ENCODE data around the gene FOXP2.
"Not testable (repeated sequence)": the region's sequence is repeated elsewhere in the genome, so short reads cannot be mapped to it uniquely, and the experiment has no call there.

FOXP2 gene

DNA sequence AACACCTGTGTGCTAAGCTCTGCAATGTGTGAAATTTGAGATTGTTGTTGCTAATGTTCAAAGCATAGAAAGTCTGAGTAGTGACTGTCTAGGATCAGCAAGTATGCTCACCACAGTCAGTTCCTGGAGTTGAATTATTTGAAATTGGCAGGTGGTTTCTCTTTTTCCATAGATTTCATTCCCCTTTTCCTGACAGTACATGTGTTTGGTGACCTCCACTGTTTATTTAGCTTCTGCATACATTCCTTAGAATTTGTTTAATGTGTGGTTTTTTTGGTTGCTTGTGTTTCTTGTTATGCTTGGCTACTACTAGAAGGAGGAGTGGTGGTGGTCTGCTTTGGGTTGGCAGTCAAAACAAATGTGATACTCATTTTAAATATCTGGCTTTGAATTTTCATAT, 52.3 kb downstream of the FOXP2 start:
- Histone ChIP-seq H3K27ac (ENCODE audit: low read depth, low read length) (no peak overlapping the region), H3K36me3 (ENCODE audit: control insufficient read depth, insufficient read depth, low read length) (no peaks in the 10 kb centered on the region), H3K9ac (ENCODE audit: low read depth, low read length) (no peak overlapping the region), H3K9me3 (ENCODE audit: control insufficient read depth, insufficient read depth, low read length) (no peaks in the 10 kb centered on the region), H3K27me3 (ENCODE audit: control insufficient read depth, insufficient read depth, low read length) (no peaks in the 10 kb centered on the region), H3K4me1 (ENCODE audit: control insufficient read depth, insufficient read depth, low read length) (no peaks in the 10 kb centered on the region), H3K4me3 (ENCODE audit: low read depth, low read length) (no peak overlapping the region)

DNA sequence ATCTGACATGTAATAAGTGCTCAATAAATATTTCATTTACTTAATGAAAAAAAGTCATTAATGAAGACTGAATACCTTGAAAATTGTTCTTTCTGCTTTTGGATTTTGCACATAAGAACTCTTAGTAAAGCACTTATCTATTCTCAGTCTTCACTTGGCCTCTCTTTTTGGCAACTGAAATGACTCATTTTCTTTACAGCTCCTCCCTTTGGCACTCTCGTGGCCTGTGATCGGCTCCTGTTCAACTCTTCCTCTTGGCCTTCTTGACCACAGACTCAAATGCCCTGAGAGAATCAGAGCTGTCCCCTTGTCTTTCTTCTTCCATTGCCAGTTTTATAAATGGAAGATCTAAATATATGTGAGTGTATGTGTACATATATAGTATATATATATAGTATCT, 54.2 kb downstream of the FOXP2 start:
- Histone ChIP-seq H3K36me3 (ENCODE audit: control insufficient read depth, insufficient read depth, low read length) (no peaks in the 10 kb centered on the region), H3K9ac (ENCODE audit: low read depth, low read length) (no peak overlapping the region), H3K4me3 (ENCODE audit: low read depth, low read length) (no peak overlapping the region), H3K27me3 (ENCODE audit: control insufficient read depth, insufficient read depth, low read length) (no peaks in the 10 kb centered on the region), H3K27ac (ENCODE audit: low read depth, low read length) (no peak overlapping the region), H3K9me3 (ENCODE audit: control insufficient read depth, insufficient read depth, low read length) (no peaks in the 10 kb centered on the region), H3K4me1 (ENCODE audit: control insufficient read depth, insufficient read depth, low read length) (no peaks in the 10 kb centered on the region)

DNA sequence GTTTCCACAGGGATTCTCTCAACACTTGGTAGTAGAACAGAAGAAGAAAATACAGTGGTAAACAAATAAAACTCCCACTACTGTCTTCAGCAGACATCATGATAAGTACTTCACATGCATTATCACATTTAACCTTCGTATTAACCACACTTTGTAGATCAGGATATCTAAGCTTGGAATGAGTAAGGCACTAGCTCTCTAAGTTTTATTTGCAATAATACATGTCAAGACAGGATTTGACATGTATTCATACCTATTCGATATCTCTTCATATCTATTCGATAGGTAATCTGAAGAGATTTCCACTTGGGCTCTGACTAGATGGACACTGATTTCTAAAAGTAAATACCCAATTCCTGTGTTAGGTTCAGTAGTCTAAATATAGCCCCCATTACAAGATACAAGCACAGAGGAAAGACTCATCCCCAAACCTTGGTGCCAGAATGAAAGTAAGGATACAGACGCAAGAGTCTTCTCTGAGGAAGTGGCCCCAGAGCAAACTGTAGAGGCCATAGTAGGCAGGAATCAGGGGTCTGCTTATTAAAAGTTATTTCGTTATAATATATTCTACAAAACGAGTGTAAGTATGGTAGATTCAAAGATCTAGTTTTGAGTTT, 58.4 kb downstream of the FOXP2 start:
- H3K9ac ChIP-seq (ENCODE audit: low read depth, low read length): no peak overlapping the region
- H3K27me3 ChIP-seq (ENCODE audit: control insufficient read depth, insufficient read depth, low read length): no peaks in the 10 kb centered on the region
- H3K9me3 ChIP-seq (ENCODE audit: control insufficient read depth, insufficient read depth, low read length): no peaks in the 10 kb centered on the region
- H3K4me3 ChIP-seq (ENCODE audit: low read depth, low read length): no peak overlapping the region
- H3K36me3 ChIP-seq (ENCODE audit: control insufficient read depth, insufficient read depth, low read length): no peaks in the 10 kb centered on the region
- H3K4me1 ChIP-seq (ENCODE audit: control insufficient read depth, insufficient read depth, low read length): no peaks in the 10 kb centered on the region
- no peak overlapping the region for H3K27ac ChIP-seq (ENCODE audit: low read depth, low read length)

DNA sequence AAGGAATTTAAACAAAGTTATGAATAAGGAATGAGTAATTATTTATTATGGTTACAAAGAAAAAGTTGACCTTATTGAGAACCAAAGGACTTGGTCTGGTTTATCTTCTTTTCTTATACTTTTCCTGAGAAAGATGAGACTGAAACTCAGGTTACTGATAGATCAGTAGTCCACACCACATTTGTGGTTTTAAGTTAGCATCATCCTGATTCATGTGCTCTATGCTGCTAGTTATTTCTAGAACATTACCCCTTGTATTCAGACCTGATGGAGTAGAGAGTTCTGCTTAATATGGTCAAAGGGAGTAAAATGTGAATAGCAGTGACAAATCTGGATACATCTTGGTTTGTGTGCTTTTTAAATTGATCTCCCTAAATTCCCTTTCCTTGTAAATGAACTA, 63.8 kb downstream of the FOXP2 start:
- H3K36me3 ChIP-seq (ENCODE audit: control insufficient read depth, insufficient read depth, low read length): no peaks in the 10 kb centered on the region
- no peaks in the 10 kb centered on the region for H3K4me1 ChIP-seq (ENCODE audit: control insufficient read depth, insufficient read depth, low read length)
- no peak overlapping the region for H3K9ac ChIP-seq (ENCODE audit: low read depth, low read length)
- H3K27ac ChIP-seq (ENCODE audit: low read depth, low read length): no peak overlapping the region
- H3K4me3 ChIP-seq (ENCODE audit: low read depth, low read length): no peak overlapping the region
- no peaks in the 10 kb centered on the region for H3K9me3 ChIP-seq (ENCODE audit: control insufficient read depth, insufficient read depth, low read length)
- no peaks in the 10 kb centered on the region for H3K27me3 ChIP-seq (ENCODE audit: control insufficient read depth, insufficient read depth, low read length)

DNA sequence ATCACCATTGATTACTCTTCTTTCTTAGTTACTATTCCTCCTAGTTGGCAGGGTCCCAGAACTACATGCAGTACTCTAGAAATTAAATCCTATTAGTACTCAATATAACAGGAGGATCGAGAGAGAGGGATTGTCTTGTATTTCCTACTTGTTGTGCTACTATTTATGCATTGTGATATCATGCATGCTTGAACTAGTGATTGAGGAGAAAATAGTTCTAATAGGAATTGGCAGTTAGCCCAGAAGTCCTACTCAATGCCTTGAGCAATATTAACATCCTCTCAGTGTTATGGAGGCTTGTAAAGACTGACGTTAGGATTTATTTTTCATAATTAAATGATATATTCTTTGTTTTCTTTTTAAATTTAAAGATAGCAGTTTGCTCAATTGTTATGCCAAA, 67.4 kb downstream of the FOXP2 start:
- no peak overlapping the region for H3K27ac ChIP-seq (ENCODE audit: low read depth, low read length)
- H3K4me1 ChIP-seq (ENCODE audit: control insufficient read depth, insufficient read depth, low read length): no peaks in the 10 kb centered on the region
- no peak overlapping the region for H3K4me3 ChIP-seq (ENCODE audit: low read depth, low read length)
- no peaks in the 10 kb centered on the region for H3K27me3 ChIP-seq (ENCODE audit: control insufficient read depth, insufficient read depth, low read length)
- H3K9me3 ChIP-seq (ENCODE audit: control insufficient read depth, insufficient read depth, low read length): 0 out of 2 replicates have a peak, but pooled peaks cover 1% of the 10 kb centered on the region
- H3K36me3 ChIP-seq (ENCODE audit: control insufficient read depth, insufficient read depth, low read length): no peaks in the 10 kb centered on the region
- no peak overlapping the region for H3K9ac ChIP-seq (ENCODE audit: low read depth, low read length)

DNA sequence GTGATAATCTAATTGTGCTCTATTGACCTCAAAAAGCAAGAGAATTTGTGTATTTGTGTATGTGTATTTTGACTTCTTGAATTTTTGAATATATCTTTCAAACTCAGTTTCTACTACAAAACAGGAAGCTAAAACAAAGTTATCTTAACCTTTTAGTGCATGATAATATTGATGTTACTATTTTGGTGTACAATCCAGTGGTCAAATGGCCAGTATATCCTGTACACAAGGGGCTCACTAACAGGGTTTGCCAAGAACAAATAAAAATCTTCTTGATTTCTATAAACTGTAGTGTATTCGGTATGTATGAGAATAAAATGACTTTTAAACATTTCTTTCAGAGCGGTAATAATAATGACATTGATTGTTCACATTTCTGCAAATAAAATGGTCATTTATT, 69.6 kb downstream of the FOXP2 start:
- Histone ChIP-seq H3K4me1 (ENCODE audit: control insufficient read depth, insufficient read depth, low read length) (no peaks in the 10 kb centered on the region), H3K27ac (ENCODE audit: low read depth, low read length) (no peak overlapping the region), H3K27me3 (ENCODE audit: control insufficient read depth, insufficient read depth, low read length) (no peaks in the 10 kb centered on the region), H3K9me3 (ENCODE audit: control insufficient read depth, insufficient read depth, low read length) (peaks cover 9% of the 10 kb centered on the region), H3K4me3 (ENCODE audit: low read depth, low read length) (no peak overlapping the region), H3K9ac (ENCODE audit: low read depth, low read length) (no peak overlapping the region), H3K36me3 (ENCODE audit: control insufficient read depth, insufficient read depth, low read length) (no peaks in the 10 kb centered on the region)

DNA sequence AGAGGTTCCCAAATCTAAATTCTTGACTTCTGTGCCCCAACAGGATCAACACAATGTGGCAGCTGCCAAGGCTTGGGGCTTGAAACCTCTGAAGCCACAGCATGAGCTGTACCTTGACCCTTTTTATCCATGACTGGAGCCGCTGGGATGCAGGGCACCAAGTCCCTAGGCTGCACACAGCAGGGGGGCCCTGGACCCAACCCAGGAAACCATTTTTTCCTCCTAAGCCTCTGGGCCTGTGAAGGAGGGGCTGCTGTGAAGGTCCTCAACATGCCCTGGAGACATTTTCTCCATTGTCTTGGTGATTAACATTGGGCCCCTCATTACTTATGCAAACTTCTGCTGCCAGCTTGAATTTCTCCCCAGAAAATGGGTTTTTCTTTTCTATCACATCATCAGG, 72.6 kb downstream of the FOXP2 start:
- no peaks in the 10 kb centered on the region for H3K4me1 ChIP-seq (ENCODE audit: control insufficient read depth, insufficient read depth, low read length)
- H3K9ac ChIP-seq (ENCODE audit: low read depth, low read length): no peak overlapping the region
- no peak overlapping the region for H3K27ac ChIP-seq (ENCODE audit: low read depth, low read length)
- peaks cover 9% of the 10 kb centered on the region for H3K9me3 ChIP-seq (ENCODE audit: control insufficient read depth, insufficient read depth, low read length)
- H3K27me3 ChIP-seq (ENCODE audit: control insufficient read depth, insufficient read depth, low read length): no peaks in the 10 kb centered on the region
- no peaks in the 10 kb centered on the region for H3K36me3 ChIP-seq (ENCODE audit: control insufficient read depth, insufficient read depth, low read length)
- no peak overlapping the region for H3K4me3 ChIP-seq (ENCODE audit: low read depth, low read length)

DNA sequence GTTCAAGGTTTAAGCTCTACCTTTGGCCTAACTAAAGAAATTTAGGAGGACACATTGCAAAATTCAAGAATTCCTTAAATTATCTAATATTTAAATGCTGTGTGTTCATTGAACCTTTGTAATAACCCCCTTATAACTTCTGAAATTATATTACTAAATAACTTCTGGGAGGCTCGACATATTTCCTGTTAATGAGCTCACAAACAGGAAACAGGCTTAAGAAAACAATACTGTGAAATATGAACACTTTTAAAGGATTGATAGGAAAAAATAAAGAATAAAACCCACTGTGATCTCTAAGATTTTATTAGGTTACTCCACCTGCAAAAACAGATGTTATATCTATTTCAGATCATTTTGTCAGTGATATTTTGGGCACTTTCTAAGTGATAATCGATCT, 74.1 kb downstream of the FOXP2 start:
- no peaks in the 10 kb centered on the region for H3K4me1 ChIP-seq (ENCODE audit: control insufficient read depth, insufficient read depth, low read length)
- H3K36me3 ChIP-seq (ENCODE audit: control insufficient read depth, insufficient read depth, low read length): no peaks in the 10 kb centered on the region
- no peak overlapping the region for H3K9ac ChIP-seq (ENCODE audit: low read depth, low read length)
- H3K27ac ChIP-seq (ENCODE audit: low read depth, low read length): no peak overlapping the region
- no peak overlapping the region for H3K4me3 ChIP-seq (ENCODE audit: low read depth, low read length)
- H3K27me3 ChIP-seq (ENCODE audit: control insufficient read depth, insufficient read depth, low read length): no peaks in the 10 kb centered on the region
- H3K9me3 ChIP-seq (ENCODE audit: control insufficient read depth, insufficient read depth, low read length): peaks cover 9% of the 10 kb centered on the region

DNA sequence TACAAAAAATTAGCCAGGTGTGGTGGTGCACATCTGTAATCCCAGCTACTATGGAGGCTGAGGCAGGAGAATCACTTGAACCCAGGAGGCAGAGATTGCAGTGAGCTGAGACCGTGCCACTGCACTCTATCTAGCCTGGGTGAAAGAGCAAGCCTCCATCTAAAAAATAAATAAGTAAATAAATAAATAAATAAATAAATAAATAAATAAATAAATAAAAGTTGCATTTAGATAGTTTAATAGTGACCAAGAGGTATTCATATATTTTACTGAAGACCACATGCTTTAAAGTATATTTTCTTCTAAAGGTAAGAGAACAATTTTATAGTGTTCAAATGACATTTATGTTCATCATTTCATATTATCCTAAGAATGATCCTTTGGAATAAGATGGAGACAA, 82.9 kb downstream of the FOXP2 start:
- not testable (repeated sequence) for H3K9ac ChIP-seq (ENCODE audit: low read depth, low read length); H3K27me3 ChIP-seq (ENCODE audit: control insufficient read depth, insufficient read depth, low read length); H3K27ac ChIP-seq (ENCODE audit: low read depth, low read length); H3K4me1 ChIP-seq (ENCODE audit: control insufficient read depth, insufficient read depth, low read length); H3K36me3 ChIP-seq (ENCODE audit: control insufficient read depth, insufficient read depth, low read length); H3K4me3 ChIP-seq (ENCODE audit: low read depth, low read length); H3K9me3 ChIP-seq (ENCODE audit: control insufficient read depth, insufficient read depth, low read length)

DNA sequence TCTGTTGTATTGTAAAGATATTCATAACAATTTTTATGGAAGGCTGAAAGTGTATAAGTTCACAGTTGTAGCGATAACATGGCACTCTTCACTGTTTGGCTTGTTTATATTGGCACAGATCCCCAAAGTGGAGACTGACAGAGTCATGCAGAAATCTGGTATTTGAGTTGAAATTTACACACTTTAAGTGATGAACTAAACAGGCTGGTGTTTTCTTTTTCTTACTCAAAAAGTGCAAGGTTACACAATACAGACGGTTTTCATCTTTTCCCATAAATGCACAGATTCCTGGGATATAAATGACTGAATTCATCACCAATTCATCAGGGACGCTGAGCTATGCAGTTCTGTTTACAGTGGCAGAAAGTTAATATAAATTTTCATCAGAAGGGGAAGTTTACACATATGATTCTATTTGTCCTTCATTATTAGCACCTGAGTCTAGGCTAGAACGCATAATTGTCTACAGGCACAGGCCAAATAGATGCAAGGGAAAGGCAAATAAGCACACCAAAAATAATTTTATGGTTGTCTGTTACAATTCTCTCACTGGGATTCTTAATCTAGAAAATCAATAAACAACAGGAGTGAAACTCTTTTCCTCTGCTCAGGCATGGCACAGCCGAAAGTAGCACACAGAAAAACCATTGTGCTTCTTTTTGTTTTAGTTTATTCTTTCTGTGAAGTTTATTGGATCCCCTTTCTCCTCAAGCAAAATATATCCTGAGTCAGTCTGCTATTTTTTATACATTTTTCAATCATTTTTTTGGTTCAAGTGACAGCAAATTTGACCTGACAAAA, 88.0 kb downstream of the FOXP2 start:
- no peaks in the 10 kb centered on the region for H3K36me3 ChIP-seq (ENCODE audit: control insufficient read depth, insufficient read depth, low read length)
- H3K4me3 ChIP-seq (ENCODE audit: low read depth, low read length): no peak overlapping the region
- no peak overlapping the region for H3K9ac ChIP-seq (ENCODE audit: low read depth, low read length)
- H3K9me3 ChIP-seq (ENCODE audit: control insufficient read depth, insufficient read depth, low read length): no peaks in the 10 kb centered on the region
- no peak overlapping the region for H3K27ac ChIP-seq (ENCODE audit: low read depth, low read length)
- H3K27me3 ChIP-seq (ENCODE audit: control insufficient read depth, insufficient read depth, low read length): no peaks in the 10 kb centered on the region
- H3K4me1 ChIP-seq (ENCODE audit: control insufficient read depth, insufficient read depth, low read length): no peaks in the 10 kb centered on the region

DNA sequence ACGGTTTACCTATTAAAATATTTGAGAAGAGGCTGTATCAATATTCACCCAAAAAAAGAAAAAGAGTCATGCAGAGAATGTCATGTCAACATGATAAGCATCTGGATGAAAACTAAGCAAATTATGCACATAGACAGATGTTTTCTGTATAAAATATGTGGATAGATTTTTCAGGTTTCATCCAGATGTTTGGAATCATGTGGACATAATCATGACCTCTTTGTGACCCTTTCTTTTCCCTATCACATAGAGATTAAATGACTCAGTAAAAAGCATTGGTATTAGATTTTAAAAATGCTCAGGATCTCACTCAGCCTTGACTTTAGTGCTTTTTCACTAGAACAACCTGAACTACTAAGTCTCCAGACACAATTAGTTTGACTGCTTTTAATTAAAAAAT, 90.0 kb downstream of the FOXP2 start:
- H3K4me3 ChIP-seq (ENCODE audit: low read depth, low read length): no peak overlapping the region
- no peaks in the 10 kb centered on the region for H3K9me3 ChIP-seq (ENCODE audit: control insufficient read depth, insufficient read depth, low read length)
- no peaks in the 10 kb centered on the region for H3K27me3 ChIP-seq (ENCODE audit: control insufficient read depth, insufficient read depth, low read length)
- no peaks in the 10 kb centered on the region for H3K36me3 ChIP-seq (ENCODE audit: control insufficient read depth, insufficient read depth, low read length)
- no peaks in the 10 kb centered on the region for H3K4me1 ChIP-seq (ENCODE audit: control insufficient read depth, insufficient read depth, low read length)
- H3K27ac ChIP-seq (ENCODE audit: low read depth, low read length): no peak overlapping the region
- H3K9ac ChIP-seq (ENCODE audit: low read depth, low read length): no peak overlapping the region
